ENCODE results near the gene FGD6.
"Not testable (repeated sequence)": the region's sequence is repeated elsewhere in the genome, so short reads cannot be mapped to it uniquely, and the experiment has no call there.

FGD6 gene

DNA sequence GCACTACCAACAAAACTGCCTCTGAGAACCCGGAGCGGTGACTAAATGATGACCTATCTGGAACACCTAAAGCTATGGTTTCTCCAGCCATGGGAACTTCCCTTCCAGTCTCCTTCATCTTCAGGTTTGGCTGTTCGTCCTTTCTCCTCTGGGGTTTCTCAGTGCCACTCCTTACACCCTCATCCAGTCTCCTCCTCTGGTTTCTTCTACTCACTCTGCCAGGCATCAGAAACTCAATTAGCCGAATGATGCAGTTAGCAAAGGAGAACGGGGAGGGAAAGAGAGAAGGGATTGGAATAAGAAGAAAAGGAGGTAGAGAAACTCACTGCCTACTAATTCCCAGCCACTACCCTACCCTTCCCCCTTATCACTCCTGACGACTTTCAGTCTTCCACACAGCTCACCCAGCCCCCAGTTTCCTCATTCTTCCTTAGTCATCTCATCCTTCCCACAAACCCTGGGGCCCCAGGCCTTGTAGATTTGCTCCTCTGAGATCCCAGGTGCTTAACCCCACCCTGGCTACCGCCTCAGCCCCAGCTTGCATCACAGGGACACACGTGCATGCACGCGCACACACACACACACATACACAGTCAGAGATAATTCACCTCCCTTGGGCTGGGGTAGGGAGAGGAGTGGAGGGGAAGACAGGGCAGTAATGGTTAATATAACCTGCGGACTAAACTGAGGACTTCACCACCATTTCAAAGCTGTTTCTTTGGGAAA is 13.0 kb downstream of the FGD6 start:
- DNase-seq = peak; percentile 99

GRCh38 chr12:95203487-95204030 is 13.7 kb downstream of the FGD6 start:
- no peak for DNase-seq

GRCh38 chr12:95202691-95203486 is 14.4 kb downstream of the FGD6 start:
- no peak for DNase-seq

DNA sequence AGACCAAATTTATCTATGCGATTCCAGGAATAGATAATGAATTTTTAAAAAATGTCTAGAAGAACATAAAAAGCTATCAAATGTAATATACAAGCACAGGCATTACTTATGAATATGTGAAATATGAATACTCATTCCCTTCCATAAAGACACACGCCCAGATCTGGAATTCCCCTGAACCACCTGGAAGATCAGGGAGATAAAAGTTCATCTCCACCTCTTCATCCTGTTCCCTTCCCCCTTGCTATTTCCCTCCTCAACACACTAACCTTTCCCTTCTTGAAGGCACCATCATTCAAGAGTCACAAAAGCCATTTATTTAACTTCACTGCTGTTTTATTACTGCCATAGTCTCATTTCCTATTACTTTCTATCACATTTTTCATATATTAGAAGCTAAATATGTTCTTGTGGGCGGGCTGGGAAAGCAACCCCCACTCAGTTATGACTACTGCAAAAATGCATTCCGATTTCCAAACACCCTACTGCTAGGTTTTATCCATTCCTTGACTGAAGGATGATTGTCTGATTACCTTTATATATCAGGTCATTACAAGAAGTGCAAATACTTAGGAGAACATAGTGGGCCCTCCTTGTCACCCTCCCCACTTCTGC is 16.1 kb downstream of the FGD6 start:
- peak; percentile 73 for DNase-seq

DNA sequence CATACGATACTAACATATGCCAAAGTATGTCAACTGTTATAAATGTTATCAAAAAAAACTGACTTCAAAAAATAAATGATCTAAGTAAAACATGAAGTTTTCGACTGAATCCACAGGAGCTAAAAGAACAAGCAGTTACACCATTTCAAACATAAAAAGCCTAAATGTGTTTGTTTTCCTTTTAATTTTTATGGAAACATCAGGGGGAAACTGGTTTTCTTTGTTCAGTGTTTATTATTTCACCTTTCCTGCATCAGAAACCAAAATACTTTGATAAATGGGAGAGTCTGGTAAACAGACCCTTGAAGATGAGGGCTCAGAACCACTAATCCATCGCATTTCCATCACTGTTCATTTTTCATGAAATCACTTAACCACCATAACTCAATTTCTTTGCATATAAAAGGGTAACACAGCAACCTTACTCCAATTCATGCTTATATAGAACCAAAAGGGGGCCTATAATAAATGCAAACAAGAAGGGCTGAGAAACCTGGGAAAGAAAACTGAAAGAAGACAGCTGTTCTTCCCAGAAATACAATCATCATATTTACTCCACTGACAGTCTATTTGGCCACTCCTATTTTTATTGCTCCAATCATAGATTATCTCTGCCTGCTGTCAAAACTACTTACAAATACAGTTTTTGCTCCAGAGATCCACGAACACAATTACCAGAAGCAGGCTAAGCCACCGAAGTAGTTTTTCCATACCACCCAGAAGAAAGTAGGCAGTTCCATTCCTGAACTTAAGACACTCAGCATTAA is 17.0 kb downstream of the FGD6 start:
- peak; percentile 12 for DNase-seq

DNA sequence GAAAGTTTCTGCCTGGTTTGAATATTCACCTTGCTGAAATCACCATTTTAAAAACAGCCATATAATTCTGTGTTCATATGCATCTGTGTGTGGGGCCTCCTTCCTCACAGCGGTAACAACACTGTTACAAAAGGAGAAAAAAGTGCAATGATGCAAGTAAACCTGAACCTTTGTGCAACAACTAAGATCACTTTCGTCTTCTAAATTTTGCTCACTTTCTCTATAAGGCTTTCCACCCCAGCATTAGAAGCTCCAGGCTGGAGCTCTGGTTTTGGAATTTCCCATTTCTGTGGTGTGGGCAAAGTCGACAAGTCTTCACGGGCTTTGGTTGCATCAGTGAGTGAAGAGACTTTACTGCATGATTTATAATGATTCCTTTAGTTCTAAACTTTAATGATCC is 18.4 kb downstream of the FGD6 start:
- peak; percentile 31 for DNase-seq

DNA sequence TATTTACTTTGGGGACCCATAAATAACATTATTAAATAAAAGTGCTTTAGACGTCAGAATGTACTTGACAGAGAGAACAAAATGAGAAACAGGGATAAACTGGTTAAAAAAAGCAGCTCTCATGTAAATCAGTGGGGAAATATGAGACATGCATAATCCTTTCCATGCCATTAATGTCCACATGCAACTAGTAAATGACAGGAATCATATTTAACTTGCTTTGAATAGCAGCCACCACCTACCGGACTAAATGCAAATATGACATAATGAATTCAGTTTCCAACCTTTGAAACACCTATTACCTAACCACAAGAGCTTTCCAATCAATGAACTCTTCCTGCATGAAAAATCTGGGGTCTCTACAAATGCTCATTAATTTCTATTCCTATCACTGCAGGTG is 19.6 kb downstream of the FGD6 start:
- DNase-seq = no peak

- DNase-seq = not testable (repeated sequence)
These were observed 20.2 kb downstream of the FGD6 start for GRCh38 chr12:95196875-95197569.

DNA sequence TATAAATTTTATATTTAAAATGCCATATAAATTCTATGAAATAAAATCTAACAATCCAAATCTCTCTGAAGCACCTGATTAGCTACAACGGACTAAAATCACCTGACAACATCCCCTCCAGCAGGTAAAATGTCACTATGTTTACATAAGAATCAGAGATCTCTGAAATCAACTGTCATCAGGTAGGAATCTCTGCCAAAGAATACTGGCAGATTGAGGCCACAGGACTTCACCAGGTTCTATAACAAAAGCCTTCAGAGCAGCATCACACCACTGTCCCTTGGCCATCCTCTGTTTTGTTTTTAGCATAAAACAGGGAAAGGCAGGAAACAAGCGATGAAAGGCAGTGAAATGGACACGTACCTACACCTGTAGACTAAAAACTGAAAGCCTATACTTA is 22.1 kb downstream of the FGD6 start:
- no peak for DNase-seq

DNA sequence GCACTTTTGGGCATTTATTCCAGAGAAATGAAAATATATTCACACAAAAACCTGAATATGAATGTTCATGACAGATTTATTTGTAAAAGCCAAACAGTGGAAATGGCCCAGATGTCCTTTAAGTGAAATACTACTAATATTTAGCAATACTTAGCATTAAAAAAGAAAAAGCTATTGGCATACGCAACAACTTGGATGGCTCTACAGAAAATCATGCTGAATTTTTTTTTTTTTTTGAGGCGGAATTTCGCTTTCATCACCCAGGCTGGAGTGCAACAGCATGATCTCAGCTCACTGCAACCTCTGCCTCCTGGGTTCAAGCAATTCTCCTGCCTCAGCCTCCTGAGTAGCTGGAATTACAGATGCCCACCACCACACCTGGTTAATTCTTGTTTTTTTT is 24.1 kb downstream of the FGD6 start:
- DNase-seq = no peak

DNA sequence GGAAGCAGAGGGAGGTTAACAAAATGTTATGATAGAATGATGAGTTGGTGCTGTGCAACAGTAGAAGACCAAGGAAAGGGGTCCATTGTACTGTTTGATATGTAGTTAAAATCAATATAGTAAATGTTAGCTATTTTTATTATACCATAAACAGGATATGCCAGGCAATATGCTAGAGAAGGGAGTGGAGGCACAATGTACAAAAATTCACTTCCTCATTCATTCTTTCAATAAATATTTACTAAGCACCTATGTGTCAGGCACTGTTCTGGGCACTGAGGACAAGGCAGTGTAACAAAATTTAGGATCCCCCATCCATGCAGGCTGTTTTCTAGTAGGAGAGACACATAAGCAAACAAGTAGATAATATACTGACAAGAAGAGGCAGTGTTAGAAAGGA is 25.0 kb downstream of the FGD6 start:
- DNase-seq = no peak

DNA sequence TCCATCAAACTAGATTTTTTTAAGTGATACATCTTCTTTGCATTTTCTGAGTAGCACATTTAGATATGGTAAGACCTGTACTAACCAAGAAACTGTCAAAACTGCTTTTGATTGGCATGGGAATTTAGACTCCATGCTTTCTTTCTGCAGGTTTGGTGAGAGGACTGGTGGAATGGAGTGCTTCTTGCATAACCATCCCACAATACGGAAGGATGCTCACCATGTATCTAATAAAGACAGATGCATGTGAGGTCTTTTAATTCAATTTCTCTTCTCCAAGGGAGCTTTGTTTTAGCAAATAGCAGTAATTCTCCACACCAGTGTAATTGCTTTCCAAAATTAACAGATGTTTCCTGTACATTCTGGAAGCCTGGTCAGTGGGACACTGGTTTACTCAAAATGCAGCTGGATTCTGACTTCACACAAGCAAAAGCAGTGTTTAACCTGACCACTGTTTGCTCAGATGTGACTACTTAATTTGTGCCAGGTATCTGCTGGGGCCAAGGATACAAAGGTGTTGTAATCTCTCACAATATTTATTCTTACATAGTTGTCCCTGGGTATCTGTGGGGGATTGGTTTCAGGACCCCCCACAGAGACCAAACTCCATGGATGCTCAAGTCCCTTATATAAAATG is 26.1 kb downstream of the FGD6 start:
- DNase-seq = no peak

DNA sequence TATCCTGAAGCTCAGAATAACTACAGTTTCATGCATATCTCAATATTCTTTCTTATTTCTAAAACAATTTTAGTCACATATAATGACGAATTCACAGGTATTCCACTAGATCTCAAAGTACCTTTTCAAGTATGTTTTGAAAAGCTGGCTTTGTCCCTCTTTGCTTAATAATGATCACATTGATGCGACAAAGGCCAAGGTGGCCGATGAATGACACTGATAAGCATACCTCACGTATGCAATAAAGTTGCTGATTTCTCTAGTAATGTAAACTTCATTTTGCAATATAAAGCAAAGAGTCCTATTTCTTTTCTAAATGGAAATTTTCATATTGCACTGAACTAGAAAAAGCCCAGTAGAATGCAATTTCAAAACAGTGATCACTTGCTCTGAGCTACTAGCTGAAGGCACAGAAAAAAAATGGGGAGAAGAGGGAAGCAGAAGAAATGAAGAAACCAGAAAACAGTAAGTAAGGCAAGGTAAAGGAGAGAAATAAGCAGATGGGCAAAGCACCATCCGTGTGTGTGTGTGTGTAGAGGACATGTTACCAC is 29.3 kb downstream of the FGD6 start:
- DNase-seq = no peak

DNA sequence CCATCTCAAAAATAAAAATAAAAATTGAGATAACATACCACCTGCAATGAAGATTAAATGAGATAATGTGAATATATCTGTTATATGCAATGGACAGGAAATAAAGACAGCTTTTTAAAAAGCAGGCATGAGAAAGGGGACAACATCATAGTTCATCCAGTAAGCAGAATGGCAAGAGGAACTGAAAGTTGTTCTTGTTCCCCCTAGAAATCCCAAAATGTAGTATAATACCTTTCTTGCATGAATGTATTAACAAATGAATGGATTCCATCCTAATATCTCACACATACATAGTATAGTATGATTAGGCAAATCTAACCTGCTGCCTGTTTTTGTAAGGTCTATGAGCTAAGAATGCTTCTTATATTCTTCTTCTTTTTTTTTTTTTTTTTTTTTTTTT is 31.4 kb downstream of the FGD6 start:
- DNase-seq = no peak

GRCh38 chr12:95185072-95185471 is 32.2 kb downstream of the FGD6 start:
- no peak for DNase-seq

DNA sequence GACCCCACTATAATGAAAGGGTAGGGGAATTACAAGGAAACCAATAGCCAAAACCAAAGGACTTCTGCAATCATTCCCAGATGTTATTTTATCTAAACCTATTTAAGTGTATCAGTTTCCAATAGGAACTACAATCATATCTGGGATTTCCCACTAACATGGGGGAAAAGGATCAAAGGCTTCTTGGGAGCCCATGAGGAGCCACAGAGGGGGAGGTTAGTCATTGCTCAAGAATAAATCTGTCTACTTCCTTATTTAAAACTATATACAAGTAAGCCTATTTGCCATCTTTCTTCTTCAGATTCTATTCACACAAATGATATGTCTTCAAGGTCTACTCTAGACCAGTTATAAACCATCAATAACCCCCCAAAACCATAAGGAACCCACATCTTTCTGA is 33.1 kb downstream of the FGD6 start:
- DNase-seq = no peak

- peak; percentile 65 for DNase-seq
These were observed 34.3 kb downstream of the FGD6 start for GRCh38 chr12:95182868-95183415.

DNA sequence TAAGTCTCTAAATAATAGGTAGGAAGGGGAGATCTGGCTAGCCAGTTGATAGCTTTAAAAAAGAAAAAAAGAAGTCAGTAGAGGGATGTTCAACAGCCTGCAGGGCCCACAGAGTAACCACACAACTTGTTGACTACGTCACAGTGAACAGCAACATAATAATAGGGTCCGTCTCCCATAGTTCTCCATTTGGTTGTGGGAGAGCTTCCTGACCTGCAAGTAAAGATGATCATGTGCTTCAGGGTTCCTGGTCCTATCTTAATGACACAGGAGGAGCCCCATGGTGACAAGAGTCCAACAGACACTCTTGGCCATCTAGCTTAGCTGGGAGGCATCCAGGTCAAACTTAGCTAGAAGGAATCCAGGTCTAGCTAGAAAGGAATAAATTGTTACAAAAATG is 36.2 kb downstream of the FGD6 start:
- DNase-seq = no peak

DNA sequence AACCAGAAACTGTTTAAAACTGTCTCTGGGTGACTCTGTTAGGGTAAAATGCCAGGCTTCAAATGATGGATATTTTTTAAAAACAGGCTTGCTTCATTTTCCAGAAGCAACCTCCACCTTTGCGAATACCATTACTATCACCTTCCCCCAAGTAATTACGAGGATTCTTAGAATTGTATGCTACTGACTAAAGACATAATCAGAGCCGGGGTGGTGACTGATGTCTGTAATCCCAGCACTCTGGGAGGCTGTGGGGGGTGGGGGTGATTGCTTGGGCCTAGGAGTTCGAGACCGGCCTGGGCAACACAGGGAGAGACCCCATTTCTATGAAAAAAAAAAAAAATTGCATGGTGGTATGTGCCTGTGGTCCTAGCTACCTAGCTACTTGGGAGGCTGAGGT is 38.3 kb downstream of the FGD6 start:
- DNase-seq = peak; percentile 71

GRCh38 chr12:95178136-95178535 is 39.1 kb downstream of the FGD6 start:
- DNase-seq = no peak

DNA sequence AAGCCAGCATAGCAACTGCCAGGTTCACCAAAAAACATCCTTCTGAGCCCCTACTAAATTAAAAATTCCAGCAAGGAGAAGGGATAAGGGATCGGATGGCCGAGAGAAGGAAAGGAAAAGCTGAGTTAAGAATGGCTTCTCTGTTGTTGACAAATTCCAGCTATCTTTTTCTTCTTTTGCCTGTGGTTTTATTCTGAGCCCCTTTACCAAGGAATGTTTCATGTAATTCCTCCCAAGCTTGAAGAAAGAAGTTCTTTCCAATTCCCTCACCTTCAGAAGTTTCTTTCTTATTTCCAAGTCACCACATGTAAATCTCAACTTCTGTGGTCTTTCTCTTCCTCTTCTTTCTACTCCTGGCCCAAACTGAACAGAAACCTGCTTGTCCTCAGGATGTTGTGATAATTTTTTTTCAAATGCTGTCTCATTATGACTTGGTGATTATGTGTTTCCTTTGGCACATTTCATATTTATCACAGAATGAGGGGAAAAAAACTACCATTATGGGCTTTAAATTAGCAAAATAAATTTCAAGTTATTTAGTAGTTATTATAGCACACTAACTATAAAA is 40.0 kb downstream of the FGD6 start:
- no peak for DNase-seq

Measured in NCI-H226 (cell line).